Measurements from ENCODE around the gene EPN3.

EPN3 gene

GRCh38 chr17:50501054-50501453 lies 31.5 kb upstream of the EPN3 start:
- H3K9me3 ChIP-seq (ENCODE audit: control insufficient read depth, insufficient read depth, low read length): no peaks in the 10 kb centered on the region

GRCh38 chr17:50502301-50502990 lies 30.1 kb upstream of the EPN3 start:
- Histone ChIP-seq H3K9ac (ENCODE audit: low read depth, low read length) (no peak overlapping the region), H3K9me3 (ENCODE audit: control insufficient read depth, insufficient read depth, low read length) (no peaks in the 10 kb centered on the region), H3K36me3 (ENCODE audit: insufficient read depth, low read length) (no peaks in the 10 kb centered on the region), H3K4me1 (ENCODE audit: insufficient read depth, low read length) (peaks cover 8% of the 10 kb centered on the region; the same call in 1 of the 2 replicates)

More at GRCh38 chr17:50501054-50501453, 31.5 kb upstream of the EPN3 start:
- Histone ChIP-seq H3K4me1 (ENCODE audit: insufficient read depth, low read length) (peaks cover 8% of the 10 kb centered on the region; the same call in 1 of the 2 replicates), H3K36me3 (ENCODE audit: insufficient read depth, low read length) (no peaks in the 10 kb centered on the region), H3K9ac (ENCODE audit: low read depth, low read length) (no peak overlapping the region)

- Histone ChIP-seq H3K36me3 (ENCODE audit: insufficient read depth, low read length) (no peaks in the 10 kb centered on the region), H3K4me1 (ENCODE audit: insufficient read depth, low read length) (peaks cover 8% of the 10 kb centered on the region), H3K9ac (ENCODE audit: low read depth, low read length) (no peak overlapping the region), H3K9me3 (ENCODE audit: control insufficient read depth, insufficient read depth, low read length) (no peaks in the 10 kb centered on the region)
These were observed 26.9 kb upstream of the EPN3 start for GRCh38 chr17:50505591-50506130.

- H3K9me3 ChIP-seq (ENCODE audit: control insufficient read depth, insufficient read depth, low read length): no peaks in the 10 kb centered on the region
- H3K9ac ChIP-seq (ENCODE audit: low read depth, low read length): no peak overlapping the region
- H3K4me1 ChIP-seq (ENCODE audit: insufficient read depth, low read length): peaks cover 14% of the 10 kb centered on the region
- no peaks in the 10 kb centered on the region for H3K36me3 ChIP-seq (ENCODE audit: insufficient read depth, low read length)
These were observed 26.2 kb upstream of the EPN3 start for GRCh38 chr17:50506298-50506697.

GRCh38 chr17:50507871-50508572 lies 24.5 kb upstream of the EPN3 start, which contains the start of gene MYCBPAP:
Gene MYCBPAP, plus strand, starts transcription at chr17:50508439. Its CDS starts 236 bp downstream, at chr17:50508675.
- no peaks in the 10 kb centered on the region for H3K9me3 ChIP-seq (ENCODE audit: control insufficient read depth, insufficient read depth, low read length)
- H3K36me3 ChIP-seq (ENCODE audit: insufficient read depth, low read length): no peaks in the 10 kb centered on the region
- peak within 1 kb of the TSS; percentile 92 for H3K9ac ChIP-seq (ENCODE audit: low read depth, low read length)
- H3K4me1 ChIP-seq (ENCODE audit: insufficient read depth, low read length): peaks cover 17% of the 10 kb centered on the region

- no peaks in the 10 kb centered on the region for H3K36me3 ChIP-seq (ENCODE audit: insufficient read depth, low read length)
- H3K9ac ChIP-seq (ENCODE audit: low read depth, low read length): peak overlapping the region; percentile 92
- no peaks in the 10 kb centered on the region for H3K9me3 ChIP-seq (ENCODE audit: control insufficient read depth, insufficient read depth, low read length)
- H3K4me1 ChIP-seq (ENCODE audit: insufficient read depth, low read length): peaks cover 14% of the 10 kb centered on the region
These were observed 23.7 kb upstream of the EPN3 start for GRCh38 chr17:50508573-50509460.

- Histone ChIP-seq H3K36me3 (ENCODE audit: insufficient read depth, low read length) (no peaks in the 10 kb centered on the region), H3K9ac (ENCODE audit: low read depth, low read length) (no peak overlapping the region), H3K4me1 (ENCODE audit: insufficient read depth, low read length) (peaks cover 21% of the 10 kb centered on the region), H3K9me3 (ENCODE audit: control insufficient read depth, insufficient read depth, low read length) (no peaks in the 10 kb centered on the region)
These were observed 21.5 kb upstream of the EPN3 start for GRCh38 chr17:50511058-50511457.

GRCh38 chr17:50513495-50513894 lies 19.0 kb upstream of the EPN3 start:
- Histone ChIP-seq H3K9ac (ENCODE audit: low read depth, low read length) (no peak overlapping the region), H3K9me3 (ENCODE audit: control insufficient read depth, insufficient read depth, low read length) (no peaks in the 10 kb centered on the region), H3K4me1 (ENCODE audit: insufficient read depth, low read length) (peaks cover 21% of the 10 kb centered on the region), H3K36me3 (ENCODE audit: insufficient read depth, low read length) (no peaks in the 10 kb centered on the region)

- Histone ChIP-seq H3K9me3 (ENCODE audit: control insufficient read depth, insufficient read depth, low read length) (no peaks in the 10 kb centered on the region), H3K9ac (ENCODE audit: low read depth, low read length) (no peak overlapping the region), H3K36me3 (ENCODE audit: insufficient read depth, low read length) (no peaks in the 10 kb centered on the region), H3K4me1 (ENCODE audit: insufficient read depth, low read length) (peaks cover 21% of the 10 kb centered on the region)
These were observed 18.1 kb upstream of the EPN3 start for GRCh38 chr17:50514388-50514787.

- Histone ChIP-seq H3K9me3 (ENCODE audit: control insufficient read depth, insufficient read depth, low read length) (no peaks in the 10 kb centered on the region), H3K4me1 (ENCODE audit: insufficient read depth, low read length) (peaks cover 21% of the 10 kb centered on the region), H3K36me3 (ENCODE audit: insufficient read depth, low read length) (no peaks in the 10 kb centered on the region), H3K9ac (ENCODE audit: low read depth, low read length) (no peak overlapping the region)
These were observed 17.4 kb upstream of the EPN3 start for GRCh38 chr17:50514936-50515702.

GRCh38 chr17:50517011-50517410 lies 15.5 kb upstream of the EPN3 start:
- no peaks in the 10 kb centered on the region for H3K36me3 ChIP-seq (ENCODE audit: insufficient read depth, low read length)
- H3K4me1 ChIP-seq (ENCODE audit: insufficient read depth, low read length): peaks cover 12% of the 10 kb centered on the region; the same call in 1 of the 2 replicates
- no peaks in the 10 kb centered on the region for H3K9me3 ChIP-seq (ENCODE audit: control insufficient read depth, insufficient read depth, low read length)

GRCh38 chr17:50517504-50518383 lies 14.8 kb upstream of the EPN3 start:
- no peaks in the 10 kb centered on the region for H3K9me3 ChIP-seq (ENCODE audit: control insufficient read depth, insufficient read depth, low read length)
- H3K36me3 ChIP-seq (ENCODE audit: insufficient read depth, low read length): no peaks in the 10 kb centered on the region
- no peak overlapping the region for H3K9ac ChIP-seq (ENCODE audit: low read depth, low read length)
- peaks cover 12% of the 10 kb centered on the region; the same call in 1 of the 2 replicates for H3K4me1 ChIP-seq (ENCODE audit: insufficient read depth, low read length)

More at GRCh38 chr17:50517011-50517410, 15.5 kb upstream of the EPN3 start:
- no peak overlapping the region for H3K9ac ChIP-seq (ENCODE audit: low read depth, low read length)

Measured in ES-I3 (cell line).